ENCODE data around the gene MAPK7. TPM values are rescaled to one million over a fixed set of nuclear protein-coding genes. Genes with fewer than 3 reads are reported as not detected.

Gene MAPK7
- total and polyA plus RNA-seq, 9 of the 15 experiments (the other 6 are each of a cell fraction or from before 2014, with no cell fraction given) = 0.46 to 7.5 (median 2.5) TPM

- CTCF ChIA-PET (ENCODE audit: low intra/inter-chr PET ratio) = no interaction called here
- no peaks in the 10 kb centered on the region for H3K79me2 ChIP-seq (ENCODE audit: control insufficient read depth, insufficient read depth, low read length)
- TF ChIP-seq CTCF (IDR thresholded peaks at IDR 0.05 in 2 of 3, conservative IDR thresholded peaks at IDR 0.05 in 1 of 3; ENCODE audit: insufficient read depth in 2 of 3, low read depth in 1 of 3, low read length in 3 of 3) (0 out of 6 replicates have a peak, but pooled peaks of 1 of the 3 experiments have one; percentile 10), PCBP1 (IDR thresholded peaks at IDR 0.05; ENCODE audit: low read depth, low read length, poor library complexity, severe bottlenecking) (no peak), SRSF9 (IDR thresholded peaks at IDR 0.05; ENCODE audit: borderline replicate concordance, low read depth, low read length) (no peak), ZNF740 (CRISPR knock-in tag; IDR thresholded peaks at IDR 0.05) (no peak), ZNF740 (tag; IDR thresholded peaks at IDR 0.05) (no peak), ZC3H4 (CRISPR knock-in tag; IDR thresholded peaks at IDR 0.05; ENCODE audit: borderline replicate concordance) (no peak), RCOR1 (IDR thresholded peaks at IDR 0.05; ENCODE audit: borderline replicate concordance in 1 of 2, low read depth in 2 of 2, low read length in 2 of 2) (peak in 1 of 2 experiments; percentile 23; a peak in 1 of 4 replicates), RAD21 (CRISPR knock-in tag; conservative IDR thresholded peaks at IDR 0.05 in 1 of 2, IDR thresholded peaks at IDR 0.05 in 1 of 2) (peak in 1 of 2 experiments; percentile 37; a peak in 1 of 4 replicates), FOXJ3 (CRISPR knock-in tag; IDR thresholded peaks at IDR 0.05) (no peak), RFX1 (IDR thresholded peaks at IDR 0.05) (peak; percentile 76), MAFF (IDR thresholded peaks at IDR 0.05; ENCODE audit: low read length) (no peak)
Measured at GRCh38 chr17:19410875-19411620, 32.8 kb downstream of the MAPK7 start, which contains the start of gene RNF112. Gene RNF112 (plus strand): TSS chr17:19411232. CDS start chr17:19411409, 177 bp downstream.

More at GRCh38 chr17:19410875-19411620, 32.8 kb downstream of the MAPK7 start, which contains the start of gene RNF112:
- H3K4me3 ChIP-seq = no peak within 1 kb of the TSS
- H2AFZ ChIP-seq (ENCODE audit: low read depth, low read length) = no peak within 1 kb of the TSS
- in situ Hi-C loops (cut with MboI) (no loop called here), intact Hi-C loops (cut with micrococcal nuclease) (no loop called here)
- no peaks in the 10 kb centered on the region; a peak in 1 of 5 replicates for H3K4me1 ChIP-seq (replicated peaks in 1 of 2; ENCODE audit: control insufficient read depth in 2 of 2, insufficient read depth in 2 of 2, low read length in 2 of 2)
- no peaks in the 10 kb centered on the region for H3K9me3 ChIP-seq (replicated peaks; ENCODE audit: control insufficient read depth, insufficient read depth, low read depth, low read length)
- FAIRE-seq (no peak), DNase-seq (ENCODE audit: extremely low read depth in 1 of 4, low spot score in 3 of 4) (peak in 2 of 4 experiments; percentile 20 to 24), ATAC-seq (peak; percentile 42)
- no peak within 1 kb of the TSS for H3K4me2 ChIP-seq (ENCODE audit: insufficient read depth, low read length)
- H3K27me3 ChIP-seq (ENCODE audit: control insufficient read depth in 2 of 2, insufficient read depth in 2 of 2, low read length in 2 of 2) = peaks cover 4 to 58% of the 10 kb centered on the region in 2 experiments
- H3K9ac ChIP-seq (ENCODE audit: insufficient read depth in 1 of 2, low read depth in 2 of 2, low read length in 2 of 2) = no peak within 1 kb of the TSS; a peak in 1 of 4 replicates
- H4K20me1 ChIP-seq (replicated peaks; ENCODE audit: control insufficient read depth, insufficient read depth, low read length) = no peaks in the 10 kb centered on the region
- POLR2A ChIA-PET = interaction anchor here (0.6 to 1.0 kb wide), 2 partner anchors 50 to 293 kb away, joined by 3 read pairs; no protein-coding TSS in a partner anchor
- no peaks in the 10 kb centered on the region for H3K36me3 ChIP-seq (ENCODE audit: control insufficient read depth, insufficient read depth, low read length)
- no peak within 1 kb of the TSS for H3K27ac ChIP-seq (ENCODE audit: extremely low read depth, low read depth, low read length)
- BruUV-seq (replicated peaks) = no TSS peak
- 0% methylated on average over 10 of the region's 23 CpGs for WGBS (ENCODE audit: insufficient coverage, low coverage, missing lambda C conversion rate)
- no peaks in the 10 kb centered on the region for H3K9me1 ChIP-seq (ENCODE audit: control insufficient read depth, insufficient read depth, low read length)

Data from K562 (cell line).